ENCODE data around the gene TGIF1. TPM values are rescaled to one million over a fixed set of nuclear protein-coding genes. Genes with fewer than 3 reads are reported as not detected.

TGIF1 gene
- total and polyA plus RNA-seq, 2 donors (not counting 1 experiment from before 2014, with no cell fraction given), result 30.4 to 140 TPM

DNA sequence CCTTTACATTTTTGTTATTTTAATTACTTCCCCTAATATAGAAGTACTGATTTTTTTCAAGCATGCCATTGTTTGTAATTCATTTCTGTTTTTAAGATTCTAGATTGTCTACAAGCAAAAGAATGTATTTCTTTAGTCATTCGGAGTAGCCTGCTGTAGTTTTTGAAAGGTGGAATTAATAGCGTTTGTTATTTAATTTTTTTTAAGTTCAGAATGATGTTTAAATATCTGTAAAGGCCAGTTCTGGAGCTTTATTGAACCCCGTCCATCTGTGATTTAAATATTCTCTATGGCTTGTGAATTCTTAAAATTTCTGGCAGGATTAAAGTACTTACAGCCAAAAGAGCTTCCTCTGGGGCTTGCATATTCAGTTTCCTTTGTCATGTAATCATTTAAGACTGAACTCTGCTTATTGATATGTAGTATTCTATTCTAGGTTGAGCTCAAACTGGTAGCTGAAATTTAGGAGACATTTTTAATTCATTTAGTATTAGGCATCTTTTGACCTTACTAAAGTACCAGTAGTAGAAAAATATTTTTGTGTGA, 5.2 kb downstream of the TGIF1 start:
- Histone ChIP-seq H3K36me3 (replicated peaks in 1 of 2; ENCODE audit: control extremely low read depth in 1 of 2, control insufficient read depth in 1 of 2, extremely low read depth in 1 of 2, insufficient read depth in 2 of 2, low read length in 1 of 2) (peaks cover 3 to 23% of the 10 kb centered on the region in 2 experiments), H3K4me1 (ENCODE audit: control insufficient read depth in 2 of 2, insufficient read depth in 2 of 2, low read length in 2 of 2) (peaks cover 8 to 38% of the 10 kb centered on the region in 2 donors), H3K4me2 (replicated peaks; ENCODE audit: low read depth, low read length, poor library complexity, severe bottlenecking) (peak overlapping the region; percentile 98), H3K9me3 (ENCODE audit: control extremely low read depth in 1 of 3, control insufficient read depth in 2 of 3, insufficient read depth in 1 of 3, low read length in 2 of 3) (peaks cover 0 to 5% (median 0%) of the 10 kb centered on the region in 3 donors), H3K27me3 (replicated peaks in 1 of 4; ENCODE audit: control extremely low read depth in 1 of 4, control insufficient read depth in 3 of 4, insufficient read depth in 4 of 4, low read length in 3 of 4) (no peaks in the 10 kb centered on the region), H3K4me3 (ENCODE audit: control extremely low read depth in 1 of 5, extremely low read depth in 1 of 5, insufficient read depth in 1 of 5, low read depth in 2 of 5, low read length in 4 of 5) (no peak overlapping the region), H4K20me1 (ENCODE audit: control insufficient read depth, insufficient read depth, low read length, poor library complexity, severe bottlenecking) (no peaks in the 10 kb centered on the region), H3K79me2 (ENCODE audit: control insufficient read depth, insufficient read depth, low read length) (peaks cover 30% of the 10 kb centered on the region), H3K27ac (ENCODE audit: low read length in 2 of 2) (no peak overlapping the region), H2AFZ (ENCODE audit: insufficient read depth, low read depth, low read length, poor library complexity, severe bottlenecking) (no peak overlapping the region), H3K9ac (ENCODE audit: low read length) (no peak overlapping the region)
- CTCF ChIA-PET, result interaction anchor here (0.7 to 5.4 kb wide), 41 partner anchors 8 to 214 kb away, joined by 3 to 92 read pairs (median 5); no protein-coding TSS in a partner anchor
- Mint-ChIP-seq H3K4me3 (peak overlapping the region; percentile 99), H3K4me1 (peaks cover 45% of the 10 kb centered on the region), H3K27ac (no peak overlapping the region), H3K9me3 (ENCODE audit: insufficient read depth) (no peaks in the 10 kb centered on the region), H3K27me3 (no peaks in the 10 kb centered on the region)
- intact Hi-C loops (cut with micrococcal nuclease), result loop anchor here (2.0 kb wide), 1 partner anchor 132 kb away; no protein-coding TSS in a partner anchor
- TF ChIP-seq, protein P1, sequence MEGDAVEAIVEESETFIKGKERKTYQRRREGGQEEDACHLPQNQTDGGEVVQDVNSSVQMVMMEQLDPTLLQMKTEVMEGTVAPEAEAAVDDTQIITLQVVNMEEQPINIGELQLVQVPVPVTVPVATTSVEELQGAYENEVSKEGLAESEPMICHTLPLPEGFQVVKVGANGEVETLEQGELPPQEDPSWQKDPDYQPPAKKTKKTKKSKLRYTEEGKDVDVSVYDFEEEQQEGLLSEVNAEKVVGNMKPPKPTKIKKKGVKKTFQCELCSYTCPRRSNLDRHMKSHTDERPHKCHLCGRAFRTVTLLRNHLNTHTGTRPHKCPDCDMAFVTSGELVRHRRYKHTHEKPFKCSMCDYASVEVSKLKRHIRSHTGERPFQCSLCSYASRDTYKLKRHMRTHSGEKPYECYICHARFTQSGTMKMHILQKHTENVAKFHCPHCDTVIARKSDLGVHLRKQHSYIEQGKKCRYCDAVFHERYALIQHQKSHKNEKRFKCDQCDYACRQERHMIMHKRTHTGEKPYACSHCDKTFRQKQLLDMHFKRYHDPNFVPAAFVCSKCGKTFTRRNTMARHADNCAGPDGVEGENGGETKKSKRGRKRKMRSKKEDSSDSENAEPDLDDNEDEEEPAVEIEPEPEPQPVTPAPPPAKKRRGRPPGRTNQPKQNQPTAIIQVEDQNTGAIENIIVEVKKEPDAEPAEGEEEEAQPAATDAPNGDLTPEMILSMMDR (IDR thresholded peaks at IDR 0.05), result no peak
- no peak for TF ChIP-seq EZH2 (IDR thresholded peaks at IDR 0.05; ENCODE audit: borderline replicate concordance, insufficient read depth, low read depth, low read length, poor library complexity, severe bottlenecking)
- 92% methylated on average over 2 of the region's 3 CpGs for WGBS (ENCODE audit: insufficient coverage)
- ATAC-seq (ENCODE audit: low read depth) (no peak), DNase-seq (no peak)
- POLR2A ChIA-PET, result interaction anchor here (2.3 to 3.5 kb wide), 2 partner anchors 130 to 139 kb away, joined by 18 to 20 read pairs; no protein-coding TSS in a partner anchor
